Common myeloid progenitor, CD34-positive (primary cell): ENCODE data around the gene CEP41. TPM values are rescaled to one million over a fixed set of nuclear protein-coding genes. Genes with fewer than 3 reads are reported as not detected.

Experiments
- CTCF ChIA-PET: fragments of 350-600 bp; sonication (Branson Sonifier 250); formaldehyde crosslinking; loops from one replicate; lab custom pipeline; 2021; ENCODE audit warnings: antibody characterized with exemption; lab: Charles Lee
- POLR2A ChIA-PET: fragments of 350-600 bp; sonication (Branson Sonifier 250); formaldehyde crosslinking; loops from one replicate; lab custom pipeline; 2021; ENCODE audit warnings: antibody characterized with exemption; lab: Charles Lee
- DNase-seq, 3 donors: peaks; one replicate each; pipeline versions ENCODE4 v3.0.0 to v3.0.0-alpha.2; 2013
- H3K27ac ChIP-seq, 2 experiments: 1 replicate in 1 of 2; 2 replicates in 1 of 2; pipeline ENCODE4 v1.7.0; 2013; ENCODE audit warnings: inconsistent platforms in 2 of 2, low read length in 2 of 2, mild to moderate bottlenecking in 2 of 2, low read depth in 1 of 2, moderate library complexity in 1 of 2; ENCODE audit not compliant: severe bottlenecking in 2 of 2, insufficient read depth in 1 of 2, poor library complexity in 1 of 2
- H3K27me3 ChIP-seq, 5 experiments: replicated peaks in 2 of 5; 1 replicate in 3 of 5; 2 replicates in 2 of 5; pipeline versions ENCODE4 v1.6.1 to v1.7.0; 2013; ENCODE audit warnings: low read length in 4 of 5, mild to moderate bottlenecking in 2 of 5, moderate library complexity in 2 of 5, inconsistent platforms in 1 of 5; ENCODE audit not compliant: insufficient read depth in 5 of 5, control insufficient read depth in 4 of 5
- H3K36me3 ChIP-seq, 4 experiments: 1 replicate in 2 of 4; 2 replicates in 2 of 4; pipeline versions ENCODE4 v1.6.1 to v1.7.0; 2013; ENCODE audit warnings: low read length in 3 of 4, control low read depth in 1 of 4, mild to moderate bottlenecking in 1 of 4; ENCODE audit not compliant: control insufficient read depth in 4 of 4, insufficient read depth in 4 of 4
- H3K4me1 ChIP-seq, 4 experiments: 1 replicate in 3 of 4; 2 replicates in 1 of 4; pipeline versions ENCODE4 v1.6.1 to v1.7.1; 2013; ENCODE audit warnings: low read length in 3 of 4, mild to moderate bottlenecking in 3 of 4, control low read depth in 1 of 4, inconsistent platforms in 1 of 4, moderate library complexity in 1 of 4; ENCODE audit not compliant: control insufficient read depth in 4 of 4, insufficient read depth in 4 of 4; ENCODE audit errors: control extremely low read depth in 1 of 4
- H3K4me3 ChIP-seq, 7 experiments: 1 replicate in 4 of 7; 2 replicates in 3 of 7; pipeline versions ENCODE4 v1.5.1 to v1.7.0; 2013; ENCODE audit warnings: mild to moderate bottlenecking in 7 of 7, low read length in 6 of 7, moderate library complexity in 6 of 7, inconsistent platforms in 2 of 7, low read depth in 2 of 7, control low read depth in 1 of 7; ENCODE audit not compliant: insufficient read depth in 4 of 7, control insufficient read depth in 1 of 7; ENCODE audit errors: extremely low read depth in 1 of 7
- H3K9me3 ChIP-seq, 5 experiments: 1 replicate in 4 of 5; 2 replicates in 1 of 5; pipeline versions ENCODE4 v1.6.1 to v1.7.1; 2013; ENCODE audit warnings: low read length in 4 of 5, mild to moderate bottlenecking in 2 of 5, inconsistent platforms in 1 of 5, low read depth in 1 of 5, moderate library complexity in 1 of 5; ENCODE audit not compliant: control insufficient read depth in 4 of 5, insufficient read depth in 2 of 5; ENCODE audit errors: control extremely low read depth in 1 of 5
- WGBS: methylation state at CpG from one replicate; pipeline ENCODE4 v1.1.5; 2013; ENCODE audit not compliant: insufficient coverage; 5-methylcytosine and 5-hydroxymethylcytosine counted together
- polyA plus RNA-seq: library from polyadenylated mRNA; unstranded; fragments of 120-200 nt; gene quantifications from one replicate; pipeline ENCODE4 v1.2.1, GENCODE V29; 2013

Gene CEP41
- 20.7 TPM for polyA plus RNA-seq

- ChIA-PET POLR2A (interaction anchor here (0.6 kb wide), 1 partner anchor 33 kb away, joined by 3 read pairs; no protein-coding TSS in a partner anchor), CTCF (interaction anchor here (1.4 to 1.7 kb wide), 3 partner anchors 13 to 163 kb away, joined by 4 read pairs; no protein-coding TSS in a partner anchor)
- H3K27me3 ChIP-seq: no peaks in the 10 kb centered on the region
- peak within 1 kb of the TSS; percentile 72 to 93 (median 85) for H3K4me3 ChIP-seq
- H3K27ac ChIP-seq: peak within 1 kb of the TSS; percentile 54 to 82
- H3K9me3 ChIP-seq: no peaks in the 10 kb centered on the region
- H3K4me1 ChIP-seq: peaks cover 0 to 21% (median 9%) of the 10 kb centered on the region in 4 experiments
- peak; percentile 95 to 98 (median 97) for DNase-seq
- H3K36me3 ChIP-seq: no peaks in the 10 kb centered on the region
- WGBS: 8% methylated on average over 46 of the region's 61 CpGs
Observed at GRCh38 chr7:130440527-130441365, at the start of gene CEP41. TSS of gene CEP41 (minus strand) at chr7:130441016. CDS start at chr7:130440966, 50 bp downstream.

GRCh38 chr7:130490311-130490791 lies 49.5 kb upstream of the CEP41 start:
- ChIA-PET POLR2A (interaction anchor here (0.6 to 0.7 kb wide), 2 partner anchors 56 to 230 kb away, joined by 3 read pairs; no protein-coding TSS in a partner anchor), CTCF (interaction anchor here (0.6 to 1.2 kb wide), 3 partner anchors 15 to 285 kb away, joined by 3 read pairs; partner anchors contain the start of gene TMEM209)
- Histone ChIP-seq H3K9me3 (peaks cover 0 to 17% (median 0%) of the 10 kb centered on the region in 5 experiments), H3K27ac (peak overlapping the region in 1 of 2 experiments; percentile 45), H3K4me1 (peaks cover 7 to 89% (median 40%) of the 10 kb centered on the region in 4 experiments), H3K27me3 (peaks cover 0 to 6% (median 0%) of the 10 kb centered on the region in 5 experiments), H3K36me3 (peaks cover 0 to 5% (median 2%) of the 10 kb centered on the region in 4 experiments), H3K4me3 (peak overlapping the region in 5 of 7 experiments; percentile 20 to 77 (median 55))
- peak in 2 of 3 donors; percentile 39 to 40 for DNase-seq
- WGBS: 52% methylated on average over 19 of the region's 21 CpGs

- Histone ChIP-seq H3K36me3 (peaks cover 0 to 5% (median 1%) of the 10 kb centered on the region in 4 experiments), H3K9me3 (peaks cover 0 to 17% (median 0%) of the 10 kb centered on the region in 5 experiments), H3K27ac (peak overlapping the region in 1 of 2 experiments; percentile 45), H3K27me3 (peaks cover 0 to 6% (median 0%) of the 10 kb centered on the region in 5 experiments), H3K4me3 (peak overlapping the region in 1 of 7 experiments; percentile 77), H3K4me1 (peaks cover 7 to 86% (median 38%) of the 10 kb centered on the region in 4 experiments)
- ChIA-PET CTCF (interaction anchor here (0.8 to 3.2 kb wide), 8 partner anchors 12 to 246 kb away, joined by 3 to 15 read pairs (median 5); no protein-coding TSS in a partner anchor), POLR2A (interaction anchor here (0.7 kb wide), 1 partner anchor 72 kb away, joined by 3 read pairs; no protein-coding TSS in a partner anchor)
- no peak for DNase-seq
- WGBS: 86% methylated on average over 10 of the region's 10 CpGs
Observed at GRCh38 chr7:130489140-130489983, 48.5 kb upstream of the CEP41 start.

GRCh38 chr7:130488392-130489139 lies 47.8 kb upstream of the CEP41 start:
- Histone ChIP-seq H3K27me3 (peaks cover 0 to 6% (median 0%) of the 10 kb centered on the region in 5 experiments), H3K9me3 (peaks cover 0 to 17% (median 0%) of the 10 kb centered on the region in 5 experiments), H3K4me3 (no peak overlapping the region), H3K36me3 (peaks cover 0 to 5% (median 1%) of the 10 kb centered on the region in 4 experiments), H3K27ac (no peak overlapping the region), H3K4me1 (peaks cover under 1 to 78% (median 33%) of the 10 kb centered on the region in 4 experiments)
- no peak for DNase-seq
- ChIA-PET POLR2A (no interaction called here), CTCF (interaction anchor here (1.1 to 3.2 kb wide), 5 partner anchors 12 to 245 kb away, joined by 3 to 15 read pairs (median 6); no protein-coding TSS in a partner anchor)
- no CpG with 5 or more reads among the region's 7 CpGs for WGBS

- peaks cover 0 to 5% (median 1%) of the 10 kb centered on the region in 4 experiments for H3K36me3 ChIP-seq
- peaks cover 0 to 9% (median 0%) of the 10 kb centered on the region in 5 experiments for H3K9me3 ChIP-seq
- CTCF ChIA-PET: interaction anchor here (0.6 to 3.2 kb wide), 10 partner anchors 8 to 278 kb away, joined by 3 to 15 read pairs (median 4); no protein-coding TSS in a partner anchor
- peak; percentile 59 to 80 (median 69) for DNase-seq
- H3K27me3 ChIP-seq: no peaks in the 10 kb centered on the region
- H3K4me1 ChIP-seq: peaks cover 0 to 67% (median 20%) of the 10 kb centered on the region in 4 experiments
- peak overlapping the region in 1 of 2 experiments; percentile 65 for H3K27ac ChIP-seq
- H3K4me3 ChIP-seq: peak overlapping the region; percentile 56 to 80 (median 60)
- 0% methylated on average over 4 of the region's 6 CpGs for WGBS
- POLR2A ChIA-PET: no interaction called here
Observed at GRCh38 chr7:130486954-130487436, 46.2 kb upstream of the CEP41 start.
